Activated B cell treated with CpG ODN at 0.5 μM for 24 hours (primary cell): ENCODE data around the gene TBC1D7. TPM values are rescaled to one million over a fixed set of nuclear protein-coding genes. Genes with fewer than 3 reads are reported as not detected.
A peak's percentile ranks its signal among the peaks of the same experiment; 100 is the strongest.

Source experiments
- ATAC-seq: fragments of 200-7000 bp; cut with Tn5 transposase; one replicate; pipeline ENCODE4 v1.10.0; 2021; ENCODE audit warnings: low read depth, mild to moderate bottlenecking, moderate library complexity
- CTCF ChIA-PET: fragments of 350-600 bp; sonication (Branson Sonifier 250); formaldehyde crosslinking; loops from one replicate; lab custom pipeline; 2021; ENCODE audit warnings: antibody characterized with exemption; lab: Charles Lee
- POLR2A ChIA-PET: fragments of 350-600 bp; sonication (Branson Sonifier 250); formaldehyde crosslinking; loops from one replicate; lab custom pipeline; 2021; ENCODE audit warnings: antibody characterized with exemption; lab: Charles Lee
- DNase-seq: peaks from one replicate; pipeline ENCODE4 v3.0.0; 2022
- H3K27ac Mint-ChIP-seq: one replicate; pipeline ENCODE4 v1.8.0; 2020; ENCODE audit warnings: mixed read lengths
- H3K27me3 Mint-ChIP-seq: one replicate; pipeline ENCODE4 v1.8.0; 2021; ENCODE audit warnings: mixed read lengths
- H3K36me3 Mint-ChIP-seq: one replicate; pipeline ENCODE4 v1.8.0; 2021; ENCODE audit warnings: low read depth, mixed read lengths
- H3K4me1 Mint-ChIP-seq: one replicate; pipeline ENCODE4 v1.8.0; 2021; ENCODE audit warnings: mixed read lengths
- H3K4me3 Mint-ChIP-seq: one replicate; pipeline ENCODE4 v1.8.0; 2020; ENCODE audit warnings: mild to moderate bottlenecking, mixed read lengths
- H3K9me3 Mint-ChIP-seq: one replicate; pipeline ENCODE4 v1.8.0; 2020; ENCODE audit warnings: mixed read lengths
- intact Hi-C: fragments of 100-400 bp; cut with micrococcal nuclease; formaldehyde crosslinking; loops from one replicate; pipeline ENCODE4 v1.15.1; 2024
- total RNA-seq: library from RNA; stranded (reverse); gene quantifications from 2 replicates; pipeline ENCODE4 v1.2.3, GENCODE V29; 2022
- TF ChIP-seq, protein P1 (sequence below): fragments of 200-600 bp; IDR thresholded peaks from one replicate; pipeline ENCODE4 v1.8.0; 2022; ENCODE audit warnings: antibody characterized with exemption, mild to moderate bottlenecking

Gene TBC1D7
- total RNA-seq, 1 donor from 2014 or later, result 18.5 TPM

DNA sequence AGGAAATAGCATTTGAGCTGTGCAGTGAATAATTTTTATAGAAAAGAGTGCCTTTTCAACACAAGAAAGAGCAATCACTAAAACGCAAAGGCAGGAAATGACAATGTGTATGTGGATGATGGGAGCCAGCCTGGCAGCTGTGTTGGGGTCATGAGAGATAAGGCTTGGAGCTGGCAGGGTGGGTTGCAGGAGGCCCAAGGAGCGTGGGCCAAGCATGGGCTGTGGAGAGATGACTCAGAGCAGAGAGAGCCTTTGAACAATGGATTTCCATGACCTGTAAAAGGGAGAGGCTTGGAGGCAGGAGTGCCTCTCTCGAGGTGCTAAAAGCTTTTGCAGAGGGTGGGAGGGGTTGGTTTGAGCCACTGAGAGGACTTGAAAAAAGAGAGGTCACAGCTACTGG is 6.6 kb upstream of the TBC1D7 start:
- ChIA-PET CTCF (interaction anchor here (1.0 to 9.7 kb wide), 12 partner anchors 20 to 424 kb away, joined by 3 to 76 read pairs (median 5); partner anchors contain the start of genes NOL7 and SIRT5), POLR2A (no interaction called here)
- DNase-seq, result no peak
- Mint-ChIP-seq H3K27ac (no peak overlapping the region), H3K4me3 (no peak overlapping the region), H3K36me3 (no peaks in the 10 kb centered on the region), H3K9me3 (no peaks in the 10 kb centered on the region), H3K4me1 (peaks cover 38% of the 10 kb centered on the region), H3K27me3 (no peaks in the 10 kb centered on the region)
- intact Hi-C loops, result no loop called here
- ATAC-seq, result no peak
- TF ChIP-seq, protein P1, sequence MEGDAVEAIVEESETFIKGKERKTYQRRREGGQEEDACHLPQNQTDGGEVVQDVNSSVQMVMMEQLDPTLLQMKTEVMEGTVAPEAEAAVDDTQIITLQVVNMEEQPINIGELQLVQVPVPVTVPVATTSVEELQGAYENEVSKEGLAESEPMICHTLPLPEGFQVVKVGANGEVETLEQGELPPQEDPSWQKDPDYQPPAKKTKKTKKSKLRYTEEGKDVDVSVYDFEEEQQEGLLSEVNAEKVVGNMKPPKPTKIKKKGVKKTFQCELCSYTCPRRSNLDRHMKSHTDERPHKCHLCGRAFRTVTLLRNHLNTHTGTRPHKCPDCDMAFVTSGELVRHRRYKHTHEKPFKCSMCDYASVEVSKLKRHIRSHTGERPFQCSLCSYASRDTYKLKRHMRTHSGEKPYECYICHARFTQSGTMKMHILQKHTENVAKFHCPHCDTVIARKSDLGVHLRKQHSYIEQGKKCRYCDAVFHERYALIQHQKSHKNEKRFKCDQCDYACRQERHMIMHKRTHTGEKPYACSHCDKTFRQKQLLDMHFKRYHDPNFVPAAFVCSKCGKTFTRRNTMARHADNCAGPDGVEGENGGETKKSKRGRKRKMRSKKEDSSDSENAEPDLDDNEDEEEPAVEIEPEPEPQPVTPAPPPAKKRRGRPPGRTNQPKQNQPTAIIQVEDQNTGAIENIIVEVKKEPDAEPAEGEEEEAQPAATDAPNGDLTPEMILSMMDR, result no peak

DNA sequence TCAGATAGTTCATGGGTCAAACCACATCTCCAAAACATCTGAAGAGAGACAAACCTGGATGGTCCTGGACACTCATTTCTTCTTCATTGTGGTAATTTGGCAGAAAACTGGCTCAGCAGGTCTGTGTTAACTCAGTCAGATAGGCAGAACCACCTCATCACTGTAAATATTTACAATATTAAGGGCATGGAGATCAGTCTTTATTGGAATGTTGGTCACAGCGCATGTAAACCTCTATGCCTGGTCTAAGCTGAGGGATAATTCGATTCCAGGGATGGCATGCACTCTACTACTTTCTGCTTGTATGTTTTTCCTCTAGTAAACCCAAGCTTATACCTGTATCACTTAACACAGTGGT is 4.0 kb upstream of the TBC1D7 start:
- ChIA-PET CTCF (interaction anchor here (0.7 to 9.7 kb wide), 11 partner anchors 10 to 421 kb away, joined by 3 to 118 read pairs (median 4); partner anchors contain the start of gene SIRT5), POLR2A (interaction anchor here (1.2 kb wide), 1 partner anchor 137 kb away, joined by 3 read pairs; no protein-coding TSS in a partner anchor)
- H3K27ac Mint-ChIP-seq, result no peak overlapping the region
- TF ChIP-seq, protein P1, result no peak
- DNase-seq (no peak), ATAC-seq (no peak)
- H3K27me3 Mint-ChIP-seq, result no peaks in the 10 kb centered on the region
- intact Hi-C loops, result loop anchor here (1.0 kb wide), 1 partner anchor 421 kb away; no protein-coding TSS in a partner anchor
- peaks cover 4% of the 10 kb centered on the region for H3K36me3 Mint-ChIP-seq
- peaks cover 33% of the 10 kb centered on the region for H3K4me1 Mint-ChIP-seq
- H3K4me3 Mint-ChIP-seq, result no peak overlapping the region
- H3K9me3 Mint-ChIP-seq, result no peaks in the 10 kb centered on the region

DNA sequence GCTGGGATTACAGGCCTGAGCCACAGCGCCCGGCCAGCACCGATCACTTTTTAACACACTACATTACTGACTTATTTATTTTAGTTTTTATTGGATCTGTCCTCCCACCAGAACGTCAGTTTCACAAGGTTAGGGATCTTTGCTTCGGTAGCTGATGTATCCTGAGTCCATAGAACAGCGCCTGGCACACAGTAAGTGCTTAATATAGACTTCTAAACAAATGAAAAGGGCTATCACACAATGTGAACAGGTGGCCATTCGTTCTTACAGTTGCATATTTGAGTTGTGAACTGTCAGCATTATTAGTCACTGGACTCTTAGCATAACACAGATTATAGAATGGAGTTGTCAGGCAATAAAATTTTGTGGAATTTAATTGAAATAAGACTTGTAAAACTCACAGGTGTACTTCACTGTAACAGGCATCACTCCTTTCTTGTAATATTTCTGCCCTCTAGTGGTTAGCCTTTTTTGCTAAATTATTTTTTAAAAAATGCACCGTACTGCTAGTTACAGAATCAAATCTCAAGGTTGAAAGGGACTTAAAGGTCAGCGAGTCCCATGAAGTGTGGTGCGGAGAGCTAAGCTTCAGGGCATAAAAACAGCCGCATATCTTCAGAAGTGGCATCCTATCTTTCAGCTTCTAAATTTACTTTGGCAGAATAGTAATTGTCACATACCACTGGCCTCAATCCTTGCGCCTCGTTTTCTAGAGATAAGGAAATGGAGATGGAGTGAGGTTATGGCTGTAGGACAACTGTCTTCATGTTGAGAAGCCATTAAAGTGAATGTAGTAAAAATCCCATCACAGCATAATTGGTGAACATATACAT is 3.4 kb upstream of the TBC1D7 start:
- ATAC-seq (no peak), DNase-seq (no peak)
- intact Hi-C loops, result loop anchor here (1.0 kb wide), 3 partner anchors 102 to 420 kb away; no protein-coding TSS in a partner anchor
- no peak overlapping the region for H3K4me3 Mint-ChIP-seq
- H3K27me3 Mint-ChIP-seq, result no peaks in the 10 kb centered on the region
- CTCF ChIA-PET, result interaction anchor here (0.6 to 9.7 kb wide), 16 partner anchors 9 to 421 kb away, joined by 3 to 118 read pairs (median 4); partner anchors contain the start of gene SIRT5
- POLR2A ChIA-PET, result interaction anchor here (1.2 kb wide), 1 partner anchor 137 kb away, joined by 3 read pairs; no protein-coding TSS in a partner anchor
- peaks cover 33% of the 10 kb centered on the region for H3K4me1 Mint-ChIP-seq
- TF ChIP-seq, protein P1, result peak; percentile 48
- H3K36me3 Mint-ChIP-seq, result peaks cover 4% of the 10 kb centered on the region
- peak overlapping the region; percentile 30 for H3K27ac Mint-ChIP-seq
- H3K9me3 Mint-ChIP-seq, result no peaks in the 10 kb centered on the region

DNA sequence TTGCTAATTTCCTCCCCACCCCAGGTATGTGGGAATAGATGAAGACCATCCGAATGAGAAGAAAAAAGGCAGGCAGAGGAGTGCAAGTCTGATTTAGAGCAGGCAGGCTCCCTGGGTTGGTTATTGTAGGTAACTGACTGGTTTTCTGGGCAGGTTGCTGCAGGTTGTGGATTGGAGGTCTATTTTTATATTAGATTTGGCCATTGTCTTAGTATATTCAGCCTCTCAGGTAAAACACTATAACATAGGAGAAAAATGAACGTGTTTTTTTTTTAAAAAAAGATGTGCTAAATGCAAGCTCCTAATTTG is 492 bp upstream of the TBC1D7 start:
- no peak for ATAC-seq

More for the DNA sequence above, 492 bp upstream of the TBC1D7 start:
- CTCF ChIA-PET, result interaction anchor here (0.7 to 9.7 kb wide), 13 partner anchors 9 to 691 kb away, joined by 3 to 118 read pairs (median 5); partner anchors contain the start of gene SIRT5
- Mint-ChIP-seq H3K4me3 (peak overlapping the region; percentile 95), H3K36me3 (peaks cover 25% of the 10 kb centered on the region), H3K27ac (peak overlapping the region; percentile 98), H3K9me3 (no peaks in the 10 kb centered on the region), H3K27me3 (no peaks in the 10 kb centered on the region), H3K4me1 (peaks cover 36% of the 10 kb centered on the region)
- TF ChIP-seq, protein P1, result no peak
- intact Hi-C loops, result loop anchor here (1.0 to 2.0 kb wide), 8 partner anchors 26 to 691 kb away; partner anchors contain the start of genes NOL7 and SIRT5
- no peak for DNase-seq
- POLR2A ChIA-PET, result interaction anchor here (0.6 to 4.0 kb wide), 40 partner anchors 10 to 1791 kb away, joined by 3 to 80 read pairs (median 5); partner anchors contain the start of genes NOL7 and SIRT5
